ENCODE measurements around the gene LPCAT3.
"Not testable (repeated sequence)": the region's sequence is repeated elsewhere in the genome, so short reads cannot be mapped to it uniquely, and the experiment has no call there.

LPCAT3 gene

GRCh38 chr12:7060353-7060954 is 42.2 kb upstream of the LPCAT3 start, which contains the start of gene C1S:
TSS of gene C1S (plus strand) at chr12:7060718. CDS start at chr12:7061913, 1,195 bp downstream.
- H3K4me3 ChIP-seq (ENCODE audit: low read depth, low read length), result no peak within 1 kb of the TSS
- TF ChIP-seq CTCF (IDR thresholded peaks at IDR 0.05; ENCODE audit: insufficient read depth, low read depth, low read length, missing control alignments), result no peak
- DNase-seq (ENCODE audit: low read depth), result no peak

- H3K4me3 ChIP-seq (ENCODE audit: low read depth, low read length), result no peak overlapping the region
- DNase-seq (ENCODE audit: low read depth), result no peak
- no peak for TF ChIP-seq CTCF (IDR thresholded peaks at IDR 0.05; ENCODE audit: insufficient read depth, low read depth, low read length, missing control alignments)
These were observed 41.5 kb upstream of the LPCAT3 start for GRCh38 chr12:7059780-7060179.

GRCh38 chr12:7058850-7059395 is 40.6 kb upstream of the LPCAT3 start:
- TF ChIP-seq CTCF (IDR thresholded peaks at IDR 0.05; ENCODE audit: insufficient read depth, low read depth, low read length, missing control alignments), result no peak
- DNase-seq (ENCODE audit: low read depth), result no peak
- H3K4me3 ChIP-seq (ENCODE audit: low read depth, low read length), result no peak overlapping the region

DNA sequence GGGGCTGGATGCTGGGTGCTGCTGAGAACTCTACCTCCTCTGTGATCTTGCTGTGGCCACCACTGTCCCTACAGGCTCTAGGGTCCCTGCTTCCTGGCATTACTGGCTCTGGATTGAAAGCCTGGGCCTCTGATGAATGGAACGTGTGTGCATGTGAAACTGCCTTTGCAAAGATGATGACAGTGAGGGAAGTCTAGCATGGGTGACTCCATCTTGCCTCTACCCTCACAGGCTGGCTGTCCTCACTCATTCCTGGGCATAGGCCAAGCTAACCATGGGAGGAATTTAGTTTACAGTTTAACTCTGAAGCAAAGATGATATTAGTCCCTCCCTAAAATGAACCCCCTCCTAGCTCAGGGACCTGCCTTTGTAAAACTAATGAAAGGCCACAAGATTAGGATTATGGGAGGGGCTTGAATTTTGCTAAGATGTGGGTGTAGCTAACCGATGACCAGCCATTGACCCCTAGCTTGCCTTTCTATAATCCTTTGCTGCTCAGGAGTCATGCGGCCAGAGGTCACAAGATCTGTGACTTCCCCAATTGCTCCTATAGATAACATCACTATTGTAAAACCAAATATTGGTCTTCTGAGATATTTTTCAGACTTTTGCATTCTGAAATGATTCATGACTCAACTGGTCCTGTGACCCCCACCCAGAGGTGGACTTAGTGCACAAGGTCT is 40.0 kb upstream of the LPCAT3 start:
- DNase-seq (ENCODE audit: low read depth), result no peak

DNA sequence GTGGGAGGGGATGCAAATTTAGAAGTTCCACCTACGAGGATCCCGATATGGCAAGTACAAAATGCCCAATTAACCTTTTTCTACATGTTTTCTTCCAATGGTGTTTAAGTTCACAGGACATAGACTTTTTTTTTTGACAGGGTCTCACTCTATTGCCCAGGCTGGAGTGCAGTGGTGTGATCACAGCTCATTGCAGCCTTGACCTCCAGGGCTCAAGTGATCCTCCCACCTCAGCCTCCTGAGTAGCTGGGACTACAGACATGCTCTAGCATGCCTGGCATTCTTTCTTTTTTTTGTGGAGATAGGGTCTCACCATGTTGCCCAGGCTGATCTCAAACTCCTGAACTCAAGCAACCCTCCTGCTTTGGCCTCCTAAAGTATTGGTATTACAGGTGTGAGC is 37.5 kb upstream of the LPCAT3 start:
- H3K4me3 ChIP-seq (ENCODE audit: low read depth, low read length); DNase-seq (ENCODE audit: low read depth): not testable (repeated sequence)

More for the DNA sequence above, 40.0 kb upstream of the LPCAT3 start:
- TF ChIP-seq CTCF (IDR thresholded peaks at IDR 0.05; ENCODE audit: insufficient read depth, low read depth, low read length, missing control alignments), result no peak
- H3K4me3 ChIP-seq (ENCODE audit: low read depth, low read length), result no peak overlapping the region

GRCh38 chr12:7054925-7055324 is 36.6 kb upstream of the LPCAT3 start:
- H3K4me3 ChIP-seq (ENCODE audit: low read depth, low read length), result no peak overlapping the region
- no peak for DNase-seq (ENCODE audit: low read depth)
- no peak for TF ChIP-seq CTCF (IDR thresholded peaks at IDR 0.05; ENCODE audit: insufficient read depth, low read depth, low read length, missing control alignments)

GRCh38 chr12:7049973-7050372 is 31.7 kb upstream of the LPCAT3 start:
- DNase-seq (ENCODE audit: low read depth); H3K4me3 ChIP-seq (ENCODE audit: low read depth, low read length): not testable (repeated sequence)

DNA sequence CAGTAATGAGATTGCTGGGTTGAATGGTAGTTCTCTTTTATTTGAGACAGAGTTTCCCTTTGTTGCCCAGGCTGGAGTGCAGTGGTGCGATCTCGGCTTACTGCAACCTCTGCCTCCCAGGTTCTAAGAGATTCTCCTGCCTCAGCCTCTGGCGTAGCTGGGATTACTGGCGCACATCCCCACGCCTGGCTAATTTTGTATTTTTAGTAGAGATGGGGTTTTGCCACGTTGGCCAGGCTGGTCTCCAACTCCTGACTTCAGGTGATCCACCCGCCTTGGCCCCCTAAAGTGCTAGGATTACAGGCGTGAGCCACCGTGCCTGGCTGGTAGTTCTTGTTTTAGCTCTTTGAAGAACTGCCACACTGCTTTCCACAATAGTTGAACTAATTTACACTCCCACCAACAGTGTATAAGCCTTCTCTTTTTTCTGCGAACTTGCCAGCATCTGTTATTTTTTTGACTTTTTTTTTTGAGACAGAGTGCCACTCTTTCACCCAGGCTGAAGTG is 31.2 kb upstream of the LPCAT3 start:
- not testable (repeated sequence) for DNase-seq (ENCODE audit: low read depth); H3K4me3 ChIP-seq (ENCODE audit: low read depth, low read length)

Measured in GM12865 (cell line).